HG03108 (cell line): ENCODE data around the gene BAIAP2L2.
"Not testable (repeated sequence)": the region's sequence is repeated elsewhere in the genome, so short reads cannot be mapped to it uniquely, and the experiment has no call there.

Experiments used
- ATAC-seq: cut with Tn5 transposase; IDR thresholded peaks from one replicate; pipeline ENCODE4 v1.9.1; 2021; ENCODE audit warnings: moderate library complexity; ENCODE audit not compliant: unreplicated experiment

The BAIAP2L2 gene

GRCh38 chr22:38082986-38083710, 27.3 kb downstream of the BAIAP2L2 start:
- no peak for ATAC-seq

GRCh38 chr22:38081941-38082828, 28.3 kb downstream of the BAIAP2L2 start:
- ATAC-seq, result no peak

GRCh38 chr22:38081636-38081940, 28.9 kb downstream of the BAIAP2L2 start:
- no peak for ATAC-seq

GRCh38 chr22:38080850-38081635, 29.4 kb downstream of the BAIAP2L2 start:
- no peak for ATAC-seq

DNA sequence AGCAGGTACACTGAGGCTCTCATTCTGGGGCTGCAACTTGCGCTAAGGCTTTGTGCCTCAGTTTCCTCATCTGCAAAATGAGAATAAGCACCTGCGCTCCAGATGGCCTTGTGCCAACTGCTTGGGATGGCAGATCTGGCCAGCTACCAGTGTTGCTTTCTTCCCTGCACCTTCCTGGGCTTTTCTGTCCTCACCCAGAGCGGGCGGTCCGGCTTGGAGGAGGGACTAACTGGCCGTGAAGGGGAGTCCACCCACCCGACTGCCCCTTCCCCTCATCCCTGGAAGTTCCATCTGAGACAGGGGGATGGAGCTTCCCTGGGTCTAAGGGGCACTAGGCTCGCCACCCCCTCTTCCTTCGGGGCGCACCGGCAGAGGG, 30.0 kb downstream of the BAIAP2L2 start:
- no peak for ATAC-seq

- ATAC-seq, result no peak
These were observed 30.7 kb downstream of the BAIAP2L2 start for GRCh38 chr22:38079804-38080203.

- not testable (repeated sequence) for ATAC-seq
These were observed 31.3 kb downstream of the BAIAP2L2 start for GRCh38 chr22:38079208-38079607.

- ATAC-seq, result no peak
These were observed 32.2 kb downstream of the BAIAP2L2 start for GRCh38 chr22:38078046-38078840.

DNA sequence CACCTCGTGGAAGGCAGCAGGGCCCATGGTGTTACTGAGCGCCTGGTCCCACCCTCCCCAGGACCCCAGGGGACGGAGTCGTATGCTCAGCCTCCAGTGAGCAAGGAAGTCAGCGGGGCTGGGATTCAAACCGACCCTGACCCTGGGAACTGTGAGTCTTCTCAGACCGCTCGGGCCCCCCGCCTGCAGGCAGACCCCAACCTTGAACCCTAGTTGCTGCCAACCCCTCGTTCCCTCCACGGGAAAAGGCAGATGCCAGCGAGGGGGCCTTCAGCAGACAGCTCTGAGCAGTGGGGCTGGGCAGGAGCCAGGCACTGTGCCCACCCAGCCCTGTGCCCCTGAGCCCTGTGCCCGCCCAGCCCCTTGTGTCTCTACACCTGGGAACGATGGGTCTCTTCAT, 32.9 kb downstream of the BAIAP2L2 start:
- ATAC-seq, result no peak

GRCh38 chr22:38077096-38077495, 33.4 kb downstream of the BAIAP2L2 start:
- ATAC-seq, result no peak

GRCh38 chr22:38075961-38076360, 34.5 kb downstream of the BAIAP2L2 start:
- ATAC-seq, result no peak

GRCh38 chr22:38075105-38075825, 35.2 kb downstream of the BAIAP2L2 start:
- ATAC-seq, result no peak

GRCh38 chr22:38074181-38075104, 36.0 kb downstream of the BAIAP2L2 start:
- ATAC-seq, result no peak

- no peak for ATAC-seq
These were observed 37.0 kb downstream of the BAIAP2L2 start for GRCh38 chr22:38073150-38074130.

DNA sequence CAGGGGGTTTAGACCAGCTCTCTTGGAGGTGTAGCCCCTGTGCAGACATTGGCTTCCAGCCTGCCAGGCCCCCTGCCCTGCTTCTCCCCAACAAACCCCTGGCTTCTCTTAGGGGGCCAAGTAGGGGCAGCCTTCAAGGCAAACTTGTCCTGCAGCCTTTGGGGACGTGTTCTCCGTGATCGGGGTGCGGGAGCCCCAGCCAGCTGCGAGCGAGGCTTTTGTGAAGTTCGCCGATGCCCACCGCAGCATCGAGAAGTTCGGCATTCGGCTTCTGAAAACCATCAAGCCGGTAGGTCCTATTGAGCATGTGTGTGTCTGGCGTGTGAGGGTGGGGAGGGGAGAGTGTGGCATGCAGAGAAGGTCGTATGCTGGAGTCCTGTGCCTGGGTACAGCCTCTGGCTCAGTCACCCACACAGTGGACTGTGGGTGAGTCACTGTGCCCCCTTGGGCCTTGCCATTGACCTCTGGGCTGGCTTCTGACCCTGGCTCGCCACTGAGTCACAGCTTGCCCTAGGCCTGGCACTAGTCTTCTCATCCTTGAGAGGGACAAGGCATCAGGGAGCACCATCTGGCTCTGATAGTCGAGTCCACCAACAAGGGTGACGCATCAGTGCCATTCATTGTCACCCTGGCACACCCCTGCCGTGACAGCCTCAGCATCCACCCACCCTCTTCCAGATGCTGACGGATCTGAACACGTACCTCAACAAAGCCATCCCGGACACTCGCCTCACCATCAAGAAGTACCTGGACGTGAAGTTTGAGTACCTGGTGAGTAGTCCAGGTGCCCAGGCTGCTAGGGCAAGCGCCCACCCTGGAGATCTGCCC, 37.9 kb downstream of the BAIAP2L2 start:
- no peak for ATAC-seq

GRCh38 chr22:38071421-38072321, 38.8 kb downstream of the BAIAP2L2 start:
- no peak for ATAC-seq
